Measurements from ENCODE around the gene TRIM62.

TRIM62 gene

GRCh38 chr1:33161061-33161681, 20.7 kb downstream of the TRIM62 start:
- no peak for DNase-seq (ENCODE audit: low read depth in 2 of 2)

- DNase-seq (ENCODE audit: low read depth in 2 of 2): no peak
These were observed 22.3 kb downstream of the TRIM62 start for GRCh38 chr1:33159577-33159976.

- no peak for DNase-seq (ENCODE audit: low read depth in 2 of 2)
These were observed 23.5 kb downstream of the TRIM62 start for GRCh38 chr1:33158366-33158765.

GRCh38 chr1:33157131-33157530, 24.7 kb downstream of the TRIM62 start:
- DNase-seq (ENCODE audit: low read depth in 2 of 2): no peak

- no peak for DNase-seq (ENCODE audit: low read depth in 2 of 2)
These were observed 25.8 kb downstream of the TRIM62 start for GRCh38 chr1:33155877-33156538.

GRCh38 chr1:33153650-33154049, 28.2 kb downstream of the TRIM62 start:
- no peak for DNase-seq (ENCODE audit: low read depth in 2 of 2)

- no peak for DNase-seq (ENCODE audit: low read depth in 2 of 2)
These were observed 29.0 kb downstream of the TRIM62 start for GRCh38 chr1:33152685-33153432.

GRCh38 chr1:33151116-33151515, 30.7 kb downstream of the TRIM62 start:
- DNase-seq (ENCODE audit: low read depth in 2 of 2): no peak

- DNase-seq (ENCODE audit: low read depth in 2 of 2): no peak
These were observed 31.3 kb downstream of the TRIM62 start for GRCh38 chr1:33150522-33150921.

- DNase-seq (ENCODE audit: low read depth in 2 of 2): no peak
These were observed 32.2 kb downstream of the TRIM62 start for GRCh38 chr1:33149453-33150190.

GRCh38 chr1:33148615-33149014, 33.2 kb downstream of the TRIM62 start:
- DNase-seq (ENCODE audit: low read depth in 2 of 2): no peak

GRCh38 chr1:33147997-33148314, 33.9 kb downstream of the TRIM62 start:
- no peak for DNase-seq (ENCODE audit: low read depth in 2 of 2)

GRCh38 chr1:33147275-33147996, 34.4 kb downstream of the TRIM62 start:
- no peak for DNase-seq (ENCODE audit: low read depth in 2 of 2)

- no peak for DNase-seq (ENCODE audit: low read depth in 2 of 2)
These were observed 35.8 kb downstream of the TRIM62 start for GRCh38 chr1:33146003-33146402.

GRCh38 chr1:33143698-33144097, 38.1 kb downstream of the TRIM62 start:
- DNase-seq (ENCODE audit: low read depth in 2 of 2): no peak

- no peak for DNase-seq (ENCODE audit: low read depth in 2 of 2)
These were observed 38.7 kb downstream of the TRIM62 start for GRCh38 chr1:33143176-33143575.

GRCh38 chr1:33142483-33143064, 39.3 kb downstream of the TRIM62 start:
- no peak for DNase-seq (ENCODE audit: low read depth in 2 of 2)

- no peak for DNase-seq (ENCODE audit: low read depth in 2 of 2)
These were observed 40.1 kb downstream of the TRIM62 start for GRCh38 chr1:33141781-33142180.

- no peak for DNase-seq (ENCODE audit: low read depth in 2 of 2)
These were observed 40.6 kb downstream of the TRIM62 start for GRCh38 chr1:33141216-33141615.

- DNase-seq (ENCODE audit: low read depth in 2 of 2): no peak
These were observed 41.4 kb downstream of the TRIM62 start for GRCh38 chr1:33140153-33141149.

Measured in stimulated activated CD4-positive, alpha-beta T cell treated with anti-CD3 and anti-CD28 coated beads, Interleukin-4, amount 100 ng/mL, for 48 hours (primary cell).